Aorta (tissue), 5 donors: ENCODE results near the gene PDILT. TPM values are rescaled to one million over a fixed set of nuclear protein-coding genes. Genes with fewer than 3 reads are reported as not detected.
"Not testable (repeated sequence)": the region's sequence is repeated elsewhere in the genome, so short reads cannot be mapped to it uniquely, and the experiment has no call there.

Source experiments
- ATAC-seq: fragments of 200-7000 bp; cut with Tn5 transposase; one replicate; pipeline ENCODE4 v1.9.1; 2022; ENCODE audit warnings: moderate library complexity; ENCODE audit not compliant: low FRiP score
- DNase-seq, 2 donors: peaks; one replicate each; pipeline ENCODE4 v3.0.0-alpha.2; 2020
- H3K27ac ChIP-seq, 2 donors: one replicate each; pipeline ENCODE4 v1.5.1; 2013; ENCODE audit warnings: low read length in 2 of 2, mild to moderate bottlenecking in 2 of 2, moderate library complexity in 2 of 2, control low read depth in 1 of 2, inconsistent platforms in 1 of 2, low read depth in 1 of 2
- H3K27me3 ChIP-seq, 2 donors: one replicate each; pipeline ENCODE4 v1.6.1; 2013; ENCODE audit warnings: control low read depth in 1 of 2, low read length in 1 of 2, mild to moderate bottlenecking in 1 of 2, moderate library complexity in 1 of 2; ENCODE audit not compliant: insufficient read depth in 2 of 2, control insufficient read depth in 1 of 2
- H3K36me3 ChIP-seq, 2 donors: one replicate each; pipeline ENCODE4 v1.6.1; 2013; ENCODE audit warnings: control low read depth in 1 of 2, low read length in 1 of 2, mild to moderate bottlenecking in 1 of 2; ENCODE audit not compliant: insufficient read depth in 2 of 2, control insufficient read depth in 1 of 2
- H3K4me1 ChIP-seq, 2 donors: one replicate each; pipeline ENCODE4 v1.6.1; 2013; ENCODE audit warnings: low read length in 2 of 2, control low read depth in 1 of 2, mild to moderate bottlenecking in 1 of 2, moderate library complexity in 1 of 2; ENCODE audit not compliant: insufficient read depth in 2 of 2, control insufficient read depth in 1 of 2
- H3K4me3 ChIP-seq, 2 donors: one replicate each; pipeline ENCODE4 v1.5.1; 2013; ENCODE audit warnings: low read length in 2 of 2, control low read depth in 1 of 2, mild to moderate bottlenecking in 1 of 2
- H3K9me3 ChIP-seq: one replicate; pipeline ENCODE4 v1.6.1; 2013; ENCODE audit warnings: mild to moderate bottlenecking, low read length; ENCODE audit not compliant: control insufficient read depth
- WGBS, 2 donors: extraction: QIAGEN DNeasy Blood & Tissue Kit; methylation state at CpG; one replicate each; pipeline ENCODE4 v1.1.7; 2013; 5-methylcytosine and 5-hydroxymethylcytosine counted together
- intact Hi-C, 2 donors: fragments of 100-400 bp; cut with DNase I; formaldehyde crosslinking; loops; one replicate each; pipeline versions ENCODE4 v1.14.2 to v1.15.0; 2022
- polyA plus RNA-seq, 2 donors: library from polyadenylated mRNA; stranded (reverse); fragments of 200-250 nt; gene quantifications; one replicate each; pipeline ENCODE4 v1.2.3, GENCODE V29; 2013
- total RNA-seq, 2 donors: library from RNA; stranded (reverse); fragmentation: NEBNext Ultra II Directional; extraction: Animal tissue kit (Norgen Biotek cat#: 25700); gene quantifications; one replicate each; pipeline ENCODE4 v1.2.1, GENCODE V29; 2021
- donor health status: healthy with polysubstance abuse.
- donor health status: Bipolar disorder and iron deficiency.
- donor health status: DM: no; HTN: no; CAD: no.
- donor health status: DM: no; HTN: no; CAD: no.
- donor health status: DM: yes; HTN: yes; CAD: no.

PDILT gene
- total and polyA plus RNA-seq, 4 donors: not detected

- H3K36me3 ChIP-seq, H3K27me3 ChIP-seq, H3K4me3 ChIP-seq, DNase-seq, H3K9me3 ChIP-seq, H3K4me1 ChIP-seq: not testable (repeated sequence)
- peak; percentile 40 for ATAC-seq
- intact Hi-C loops: loop anchor here in 1 of 2 donors (10.0 kb wide), 1 partner anchor 146 kb away; no protein-coding TSS in a partner anchor
- peak overlapping the region in 1 of 2 donors; percentile 51 for H3K27ac ChIP-seq
- 0 to 10% methylated on average over 1 to 2 of the region's 2 CpGs for WGBS, 2 donors
Observed at GRCh38 chr16:20438950-20439349, 34.4 kb upstream of the PDILT start.

GRCh38 chr16:20430948-20431347 lies 26.4 kb upstream of the PDILT start:
- peaks cover 0 to 1% of the 10 kb centered on the region in 2 donors for H3K4me1 ChIP-seq
- no peak overlapping the region for H3K27ac ChIP-seq
- intact Hi-C loops: loop anchor here in 1 of 2 donors (10.0 kb wide), 1 partner anchor 154 kb away; no protein-coding TSS in a partner anchor
- DNase-seq (no peak), ATAC-seq (no peak)
- H3K4me3 ChIP-seq: no peak overlapping the region
- no peaks in the 10 kb centered on the region for H3K27me3 ChIP-seq
- no peaks in the 10 kb centered on the region for H3K9me3 ChIP-seq
- no peaks in the 10 kb centered on the region for H3K36me3 ChIP-seq
- 82 to 85% methylated on average over 11 of the region's 11 CpGs for WGBS, 2 donors

GRCh38 chr16:20430480-20430879 lies 25.9 kb upstream of the PDILT start:
- H3K9me3 ChIP-seq, H3K27ac ChIP-seq, DNase-seq, H3K27me3 ChIP-seq, H3K36me3 ChIP-seq, ATAC-seq, H3K4me1 ChIP-seq, H3K4me3 ChIP-seq: not testable (repeated sequence)
- intact Hi-C loops: loop anchor here in 1 of 2 donors (10.0 kb wide), 1 partner anchor 154 kb away; no protein-coding TSS in a partner anchor
- 85 to 88% methylated on average over 1 of the region's 1 CpG for WGBS, 2 donors

GRCh38 chr16:20429499-20429898 lies 25.0 kb upstream of the PDILT start:
- WGBS, 2 donors: 74 to 75% methylated on average over 7 of the region's 7 CpGs
- H3K36me3 ChIP-seq, H3K9me3 ChIP-seq, H3K4me3 ChIP-seq, H3K27me3 ChIP-seq, ATAC-seq, H3K4me1 ChIP-seq, intact Hi-C loops, H3K27ac ChIP-seq, DNase-seq: not testable (repeated sequence)

GRCh38 chr16:20427401-20427797 lies 22.9 kb upstream of the PDILT start:
- WGBS, 2 donors: 58 to 63% methylated on average over 2 of the region's 2 CpGs
- H3K27me3 ChIP-seq, H3K4me1 ChIP-seq, H3K4me3 ChIP-seq, H3K36me3 ChIP-seq, H3K27ac ChIP-seq, DNase-seq, ATAC-seq, intact Hi-C loops, H3K9me3 ChIP-seq: not testable (repeated sequence)

GRCh38 chr16:20424129-20424866 lies 19.8 kb upstream of the PDILT start:
- H3K4me3 ChIP-seq: no peak overlapping the region
- no peaks in the 10 kb centered on the region for H3K27me3 ChIP-seq
- ATAC-seq (no peak), DNase-seq (no peak)
- 73 to 75% methylated on average over 2 of the region's 2 CpGs for WGBS, 2 donors
- no peak overlapping the region for H3K27ac ChIP-seq
- intact Hi-C loops: no loop called here
- no peaks in the 10 kb centered on the region for H3K36me3 ChIP-seq
- peaks cover 0 to 1% of the 10 kb centered on the region in 2 donors for H3K4me1 ChIP-seq
- H3K9me3 ChIP-seq: no peaks in the 10 kb centered on the region

- H3K36me3 ChIP-seq, ATAC-seq, H3K27me3 ChIP-seq, H3K9me3 ChIP-seq, DNase-seq, H3K27ac ChIP-seq, H3K4me1 ChIP-seq, intact Hi-C loops, H3K4me3 ChIP-seq: not testable (repeated sequence)
- 82 to 85% methylated on average over 5 of the region's 5 CpGs for WGBS, 2 donors
Observed at GRCh38 chr16:20423772-20424128, 19.2 kb upstream of the PDILT start.

GRCh38 chr16:20421748-20422147 lies 17.2 kb upstream of the PDILT start:
- DNase-seq, H3K4me3 ChIP-seq, H3K27me3 ChIP-seq, intact Hi-C loops, ATAC-seq, H3K9me3 ChIP-seq, H3K4me1 ChIP-seq, H3K27ac ChIP-seq, H3K36me3 ChIP-seq: not testable (repeated sequence)
- WGBS, 2 donors: 83 to 84% methylated on average over 2 of the region's 2 CpGs

- H3K27ac ChIP-seq, H3K27me3 ChIP-seq, H3K4me1 ChIP-seq, ATAC-seq, H3K36me3 ChIP-seq, DNase-seq, H3K9me3 ChIP-seq, H3K4me3 ChIP-seq, intact Hi-C loops: not testable (repeated sequence)
- 79 to 82% methylated on average over 8 of the region's 8 CpGs for WGBS, 2 donors
Observed at GRCh38 chr16:20419093-20419492, 14.6 kb upstream of the PDILT start.
